Smooth muscle cell (in vitro differentiated cells): ENCODE data around the gene LGSN. TPM values are rescaled to one million over a fixed set of nuclear protein-coding genes. Genes with fewer than 3 reads are reported as not detected.

Experiments
- DNase-seq: peaks from one replicate; lab custom pipeline; 2025; ENCODE audit not compliant: unreplicated experiment; lab: John Stamatoyannopoulos, UW
- H2AFZ ChIP-seq: fragments of 200-600 bp; sonication (generic); 2 replicates; pipeline ENCODE4 v1.6.0; 2016; ENCODE audit warnings: antibody characterized with exemption, low read depth, mild to moderate bottlenecking
- H3F3A ChIP-seq: fragments of 200-600 bp; sonication (generic); 2 replicates; pipeline ENCODE4 v1.6.0; 2017; ENCODE audit warnings: antibody characterized with exemption, low read depth
- H3K27ac ChIP-seq: fragments of 200-600 bp; sonication (generic); 2 replicates; pipeline ENCODE4 v1.5.1; 2016; ENCODE audit warnings: low read depth, mild to moderate bottlenecking
- H3K27me3 ChIP-seq: fragments of 200-600 bp; sonication (generic); 2 replicates; pipeline ENCODE4 v1.6.1; 2016; ENCODE audit warnings: low read depth, mild to moderate bottlenecking
- H3K36me3 ChIP-seq: fragments of 200-600 bp; sonication (generic); 2 replicates; pipeline ENCODE4 v1.5.1; 2016; ENCODE audit warnings: low read depth
- H3K4me1 ChIP-seq: fragments of 200-600 bp; sonication (generic); 2 replicates; pipeline ENCODE4 v1.5.1; 2016; ENCODE audit warnings: low read depth
- H3K4me2 ChIP-seq: fragments of 200-600 bp; sonication (generic); 2 replicates; pipeline ENCODE4 v1.6.0; 2016; ENCODE audit warnings: mild to moderate bottlenecking
- H3K4me3 ChIP-seq: fragments of 200-600 bp; sonication (generic); 2 replicates; pipeline ENCODE4 v1.5.1; 2016; ENCODE audit warnings: mild to moderate bottlenecking
- H3K79me2 ChIP-seq: fragments of 200-600 bp; sonication (generic); 2 replicates; pipeline ENCODE4 v1.6.0; 2016; ENCODE audit warnings: low read depth, mild to moderate bottlenecking
- H3K9ac ChIP-seq: fragments of 200-600 bp; sonication (generic); 2 replicates; pipeline ENCODE4 v1.6.0; 2016; ENCODE audit warnings: low read depth
- H3K9me3 ChIP-seq: fragments of 200-600 bp; sonication (generic); replicated peaks from 2 replicates; pipeline ENCODE4 v1.5.1; 2016; ENCODE audit warnings: low read depth
- H4K20me1 ChIP-seq: fragments of 200-600 bp; sonication (generic); 2 replicates; pipeline ENCODE4 v1.6.0; 2016; ENCODE audit warnings: low read depth
- WGBS: methylation state at CpG from one replicate; pipeline ENCODE4 v1.1.7; 2016; ENCODE audit warnings: low lambda C conversion rate; 5-methylcytosine and 5-hydroxymethylcytosine counted together
- polyA plus RNA-seq: library from polyadenylated mRNA; unstranded; fragments of >200 nt; fragmentation: Nextera tagmentation; extraction: Ambion mirVana; gene quantifications from 2 replicates; pipeline ENCODE4 v1.2.1, GENCODE V29; 2016
- total RNA-seq: library from RNA; depleted of rRNA; stranded (reverse); fragments of >200 nt; gene quantifications from 2 replicates; pipeline ENCODE4 v1.2.3, GENCODE V29; 2014
- TF ChIP-seq, protein P1 (sequence below): fragments of 200-600 bp; sonication (generic); IDR thresholded peaks from 2 replicates; pipeline ENCODE4 v1.5.1; 2017; ENCODE audit warnings: borderline replicate concordance, mild to moderate bottlenecking, antibody characterized with exemption; ENCODE audit not compliant: insufficient read depth, poor library complexity, severe bottlenecking

Gene LGSN
- total and polyA plus RNA-seq, 2 experiments from 2014 or later = not detected

- no peaks in the 10 kb centered on the region for H3K36me3 ChIP-seq
- no peaks in the 10 kb centered on the region for H3K27me3 ChIP-seq
- H3K9ac ChIP-seq = no peak overlapping the region
- H3K4me1 ChIP-seq = no peaks in the 10 kb centered on the region
- H4K20me1 ChIP-seq = no peaks in the 10 kb centered on the region
- H3K79me2 ChIP-seq = no peaks in the 10 kb centered on the region
- 71% methylated on average over 4 of the region's 4 CpGs for WGBS
- H3K4me3 ChIP-seq = no peak overlapping the region
- H3F3A ChIP-seq = no peaks in the 10 kb centered on the region
- no peak overlapping the region for H2AFZ ChIP-seq
- H3K4me2 ChIP-seq = no peak overlapping the region
- no peak for DNase-seq
- H3K27ac ChIP-seq = no peak overlapping the region
- TF ChIP-seq, protein P1, sequence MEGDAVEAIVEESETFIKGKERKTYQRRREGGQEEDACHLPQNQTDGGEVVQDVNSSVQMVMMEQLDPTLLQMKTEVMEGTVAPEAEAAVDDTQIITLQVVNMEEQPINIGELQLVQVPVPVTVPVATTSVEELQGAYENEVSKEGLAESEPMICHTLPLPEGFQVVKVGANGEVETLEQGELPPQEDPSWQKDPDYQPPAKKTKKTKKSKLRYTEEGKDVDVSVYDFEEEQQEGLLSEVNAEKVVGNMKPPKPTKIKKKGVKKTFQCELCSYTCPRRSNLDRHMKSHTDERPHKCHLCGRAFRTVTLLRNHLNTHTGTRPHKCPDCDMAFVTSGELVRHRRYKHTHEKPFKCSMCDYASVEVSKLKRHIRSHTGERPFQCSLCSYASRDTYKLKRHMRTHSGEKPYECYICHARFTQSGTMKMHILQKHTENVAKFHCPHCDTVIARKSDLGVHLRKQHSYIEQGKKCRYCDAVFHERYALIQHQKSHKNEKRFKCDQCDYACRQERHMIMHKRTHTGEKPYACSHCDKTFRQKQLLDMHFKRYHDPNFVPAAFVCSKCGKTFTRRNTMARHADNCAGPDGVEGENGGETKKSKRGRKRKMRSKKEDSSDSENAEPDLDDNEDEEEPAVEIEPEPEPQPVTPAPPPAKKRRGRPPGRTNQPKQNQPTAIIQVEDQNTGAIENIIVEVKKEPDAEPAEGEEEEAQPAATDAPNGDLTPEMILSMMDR = no peak
- H3K9me3 ChIP-seq = no peaks in the 10 kb centered on the region
Observed at GRCh38 chr6:63267046-63267445, 52.7 kb downstream of the LGSN start.

- WGBS = 32% methylated on average over 3 of the region's 3 CpGs
- Histone ChIP-seq H3K9ac (no peak overlapping the region), H3K4me2 (no peak overlapping the region), H2AFZ (no peak overlapping the region), H3F3A (no peaks in the 10 kb centered on the region), H3K4me3 (no peak overlapping the region), H3K9me3 (no peaks in the 10 kb centered on the region), H3K27me3 (no peaks in the 10 kb centered on the region), H4K20me1 (no peaks in the 10 kb centered on the region), H3K4me1 (no peaks in the 10 kb centered on the region), H3K36me3 (no peaks in the 10 kb centered on the region), H3K79me2 (no peaks in the 10 kb centered on the region), H3K27ac (no peak overlapping the region)
- DNase-seq = no peak
- TF ChIP-seq, protein P1 = no peak
Observed at GRCh38 chr6:63263444-63263843, 56.3 kb downstream of the LGSN start.

GRCh38 chr6:63261820-63262219 is 58.0 kb downstream of the LGSN start:
- H2AFZ ChIP-seq = no peak overlapping the region
- no peaks in the 10 kb centered on the region for H3K9me3 ChIP-seq
- H3K27me3 ChIP-seq = no peaks in the 10 kb centered on the region
- H3K79me2 ChIP-seq = no peaks in the 10 kb centered on the region
- H3F3A ChIP-seq = no peaks in the 10 kb centered on the region
- 88% methylated on average over 3 of the region's 3 CpGs for WGBS
- H3K4me1 ChIP-seq = no peaks in the 10 kb centered on the region
- no peak overlapping the region for H3K4me2 ChIP-seq
- TF ChIP-seq, protein P1 = no peak
- H3K27ac ChIP-seq = no peak overlapping the region
- no peak for DNase-seq
- H4K20me1 ChIP-seq = no peaks in the 10 kb centered on the region
- no peak overlapping the region for H3K9ac ChIP-seq
- no peaks in the 10 kb centered on the region for H3K36me3 ChIP-seq
- H3K4me3 ChIP-seq = no peak overlapping the region

DNA sequence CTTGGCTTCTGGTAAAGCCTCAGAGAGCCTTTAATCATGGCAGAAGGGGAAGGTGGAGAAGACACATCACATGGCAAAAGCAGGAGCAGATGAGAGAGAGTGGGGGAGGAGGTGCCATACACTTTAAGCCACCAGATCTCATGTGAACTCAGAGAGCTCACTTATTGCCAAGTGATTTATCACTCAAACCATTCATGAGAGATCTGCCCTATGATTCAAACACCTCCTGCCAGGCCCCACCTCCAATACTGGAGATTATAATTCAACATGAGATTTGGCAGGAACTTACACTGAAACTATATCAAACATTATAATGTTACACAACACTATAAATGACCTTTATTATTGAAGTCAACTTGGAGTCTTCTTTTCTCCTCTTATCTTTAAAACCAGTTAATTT is 60.6 kb downstream of the LGSN start:
- Histone ChIP-seq H3K79me2 (no peaks in the 10 kb centered on the region), H2AFZ (no peak overlapping the region), H3K4me1 (no peaks in the 10 kb centered on the region), H3K4me3 (no peak overlapping the region), H3K9ac (no peak overlapping the region), H3K36me3 (no peaks in the 10 kb centered on the region), H3K9me3 (no peaks in the 10 kb centered on the region), H3K4me2 (no peak overlapping the region), H3F3A (no peaks in the 10 kb centered on the region), H3K27me3 (no peaks in the 10 kb centered on the region), H3K27ac (no peak overlapping the region), H4K20me1 (no peaks in the 10 kb centered on the region)
- TF ChIP-seq, protein P1 = no peak
- no peak for DNase-seq
